GM18502 (cell line): ENCODE measurements around the gene DLG5.

Experiments
- ATAC-seq: cut with Tn5 transposase; IDR thresholded peaks from one replicate; pipeline ENCODE4 v1.9.1; 2021; ENCODE audit warnings: mild to moderate bottlenecking; ENCODE audit not compliant: unreplicated experiment, poor library complexity

The DLG5 gene

DNA sequence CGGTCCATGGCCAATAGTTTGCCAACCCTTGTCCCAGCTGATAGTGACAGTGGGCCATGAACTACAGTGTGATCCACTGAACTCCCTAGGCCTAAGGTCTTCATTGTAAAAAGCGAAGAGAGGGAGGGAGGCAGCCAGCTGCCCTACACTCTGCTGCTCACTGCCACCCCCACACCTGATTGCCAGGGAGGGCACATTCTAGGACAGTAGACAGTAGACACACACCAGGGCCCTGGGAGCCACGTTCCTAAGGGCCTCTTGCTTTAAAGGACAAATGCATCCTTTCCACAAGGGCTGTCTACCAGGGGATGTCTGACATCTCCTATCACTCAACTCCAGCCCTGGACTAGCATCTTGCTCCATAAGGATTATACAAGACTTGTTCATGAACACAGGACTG lies 122.2 kb downstream of the DLG5 start:
- no peak for ATAC-seq

DNA sequence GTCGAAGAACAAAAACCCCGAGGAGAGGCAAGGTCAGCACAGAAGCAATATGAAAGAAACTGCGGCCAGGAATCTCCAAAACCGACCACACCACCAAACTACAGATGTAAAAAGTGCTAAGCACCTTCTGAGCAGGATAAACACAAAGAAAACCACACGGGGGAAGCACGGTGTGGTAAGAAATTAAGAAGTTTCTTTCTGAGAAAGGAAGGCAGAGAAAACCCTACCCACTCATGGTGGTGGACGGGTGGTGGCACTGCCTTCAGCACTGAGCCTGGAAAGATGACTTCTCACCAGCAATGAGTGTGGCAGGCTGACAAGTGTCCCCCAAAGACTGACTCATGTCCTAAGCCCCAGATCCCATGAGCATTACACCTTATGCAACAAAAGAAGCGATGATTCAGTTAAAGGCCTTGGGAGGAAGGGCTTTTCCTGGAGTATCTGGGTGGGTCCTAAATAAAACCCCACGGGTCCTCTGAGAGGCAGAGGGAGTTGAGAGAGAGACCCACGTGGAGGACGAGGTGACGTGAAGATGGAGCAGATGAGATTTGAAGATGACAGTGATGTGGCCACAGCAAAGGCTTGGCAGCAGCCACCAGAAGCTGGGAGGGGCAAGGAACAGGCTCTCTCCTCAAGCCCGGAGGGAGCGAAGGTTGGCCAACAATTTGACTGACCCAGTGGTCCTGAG lies 124.9 kb downstream of the DLG5 start:
- ATAC-seq = no peak

DNA sequence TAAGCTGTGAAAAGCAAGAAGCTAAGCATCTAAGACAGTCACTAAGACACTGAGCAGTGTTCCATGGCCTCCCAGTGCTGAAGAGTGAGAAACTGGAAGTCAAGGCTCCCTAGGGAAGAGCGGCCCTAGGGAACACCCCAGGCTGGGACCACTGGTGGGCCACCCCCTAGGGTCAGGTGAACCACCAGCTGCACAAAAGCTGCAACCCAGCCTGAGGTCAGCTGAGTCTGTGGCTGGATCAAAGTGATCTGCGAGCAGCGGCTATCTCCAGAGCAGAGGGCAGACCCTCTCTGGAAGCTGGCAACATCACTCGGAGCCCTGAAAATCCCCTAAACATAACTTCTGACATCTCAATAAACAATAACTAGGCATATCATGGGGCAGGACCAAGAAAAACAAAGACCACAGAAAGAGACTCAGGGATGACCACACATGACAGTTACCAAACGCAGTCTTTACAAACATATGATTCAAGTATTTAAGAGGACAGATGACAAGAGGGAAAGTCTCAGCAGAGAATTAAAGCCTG lies 125.8 kb downstream of the DLG5 start:
- ATAC-seq = no peak

DNA sequence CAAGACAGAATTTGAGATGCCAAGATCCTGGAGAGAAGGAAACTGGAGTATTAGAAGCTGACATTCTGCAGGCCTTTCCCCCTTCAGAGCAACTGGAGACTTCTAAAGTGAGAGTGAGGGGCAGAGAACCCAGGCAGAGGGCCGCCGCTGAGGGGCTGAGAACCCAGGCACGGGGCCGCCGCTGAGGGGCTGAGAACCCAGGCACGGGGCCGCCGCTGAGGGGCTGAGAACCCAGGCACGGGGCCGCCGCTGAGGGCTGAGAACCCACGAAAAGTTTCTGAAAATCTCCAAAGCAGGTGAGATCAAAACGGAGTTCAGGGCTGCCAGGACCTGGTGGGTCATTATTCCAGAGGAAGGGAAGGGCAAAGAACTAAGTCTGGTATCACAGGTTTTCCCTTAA lies 126.2 kb downstream of the DLG5 start:
- no peak for ATAC-seq

DNA sequence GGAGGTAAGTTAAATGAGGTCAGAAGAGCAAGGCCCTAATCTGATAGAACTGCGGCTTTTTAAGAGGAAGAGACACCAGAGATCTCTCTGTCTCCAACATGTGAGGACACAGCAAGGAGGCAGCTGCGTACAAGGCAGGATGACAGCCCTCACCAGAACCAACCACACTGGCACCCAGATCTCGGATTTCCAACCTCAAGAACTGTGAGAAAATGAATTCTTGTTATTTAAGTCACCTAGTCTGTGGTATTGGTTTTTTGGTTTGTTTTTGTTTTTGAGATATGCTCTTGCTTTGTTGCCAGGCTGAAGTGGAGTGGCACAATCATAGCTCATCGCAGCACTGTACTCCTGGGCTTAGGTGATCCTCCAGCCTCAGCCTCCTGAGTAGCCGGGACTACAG lies 127.2 kb downstream of the DLG5 start:
- ATAC-seq = no peak

DNA sequence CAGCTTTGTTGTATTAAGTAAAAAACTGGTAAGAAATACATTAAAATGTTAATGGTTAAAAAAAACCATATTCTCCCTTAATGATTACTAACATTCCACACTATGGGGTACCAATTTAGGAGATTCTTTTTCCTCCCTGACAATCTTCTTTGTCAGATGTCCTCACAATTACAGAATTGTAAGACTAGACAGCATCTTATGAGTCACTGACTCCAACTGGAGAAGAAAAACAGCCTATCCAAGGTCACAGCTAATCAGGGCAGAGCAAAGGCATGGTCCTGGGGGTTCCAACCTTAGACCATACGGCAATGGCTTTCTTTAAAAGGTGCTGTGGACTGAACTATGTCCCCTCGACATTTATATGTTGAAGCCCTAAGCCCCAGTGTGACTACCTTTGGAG lies 127.6 kb downstream of the DLG5 start:
- no peak for ATAC-seq

DNA sequence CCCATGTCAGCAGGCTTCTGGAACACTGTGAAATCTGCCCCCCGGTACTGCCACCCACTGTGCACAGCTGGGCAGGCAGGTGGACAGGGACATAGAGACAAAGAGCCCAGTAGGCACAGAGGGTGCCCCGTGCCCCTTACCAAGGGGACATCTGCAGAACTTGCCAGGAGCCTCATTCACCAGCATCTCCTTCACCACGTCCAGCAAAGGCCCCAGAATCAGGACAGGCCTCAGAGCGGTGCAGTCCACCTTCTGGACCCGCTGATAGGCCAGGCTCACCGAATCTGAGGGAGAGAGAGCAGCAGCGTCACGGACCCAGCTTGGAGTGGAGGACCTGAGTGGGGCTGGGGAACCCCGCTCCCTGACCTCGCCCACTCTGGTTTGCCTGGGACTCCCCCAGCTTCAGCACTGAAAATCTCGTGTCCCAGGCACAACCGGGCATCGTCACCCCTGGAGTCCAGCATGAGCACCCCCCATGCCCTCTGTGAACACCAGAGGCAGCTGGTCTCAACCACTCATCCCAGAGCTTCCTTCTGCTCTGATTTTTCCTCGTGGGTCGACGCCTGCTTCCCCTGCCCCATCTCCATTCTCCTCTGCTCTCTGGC lies 130.1 kb downstream of the DLG5 start:
- ATAC-seq = no peak

DNA sequence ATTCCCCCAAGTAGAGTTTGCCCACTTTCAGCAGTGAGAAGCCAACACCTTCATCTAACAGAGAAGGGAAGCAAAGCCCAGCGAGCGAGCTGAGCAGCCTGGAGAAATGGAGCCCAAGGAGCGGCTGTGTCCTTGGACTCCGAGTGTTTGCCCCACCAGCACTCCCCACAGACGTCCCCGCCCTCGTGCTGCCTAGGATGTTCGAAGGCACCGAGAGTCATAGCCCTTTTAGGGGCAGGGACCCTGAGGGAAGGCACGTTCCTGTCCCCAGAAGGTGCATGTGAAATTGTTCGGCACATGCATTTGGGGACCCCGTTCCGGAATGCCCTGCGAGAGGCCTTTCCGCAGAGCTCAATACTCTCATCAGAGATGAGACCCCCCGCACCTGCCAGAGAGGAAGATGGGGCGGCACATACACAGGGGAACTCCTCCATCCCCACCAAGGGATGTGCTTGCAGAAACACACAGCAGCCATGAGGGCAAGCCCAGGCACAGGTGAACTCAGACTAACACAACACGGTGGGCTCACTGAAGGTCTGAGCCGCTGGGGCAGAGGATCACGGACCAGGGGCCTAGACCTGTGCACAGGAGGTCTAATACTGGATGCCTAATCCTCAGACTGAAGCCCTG lies 131.0 kb downstream of the DLG5 start:
- no peak for ATAC-seq

DNA sequence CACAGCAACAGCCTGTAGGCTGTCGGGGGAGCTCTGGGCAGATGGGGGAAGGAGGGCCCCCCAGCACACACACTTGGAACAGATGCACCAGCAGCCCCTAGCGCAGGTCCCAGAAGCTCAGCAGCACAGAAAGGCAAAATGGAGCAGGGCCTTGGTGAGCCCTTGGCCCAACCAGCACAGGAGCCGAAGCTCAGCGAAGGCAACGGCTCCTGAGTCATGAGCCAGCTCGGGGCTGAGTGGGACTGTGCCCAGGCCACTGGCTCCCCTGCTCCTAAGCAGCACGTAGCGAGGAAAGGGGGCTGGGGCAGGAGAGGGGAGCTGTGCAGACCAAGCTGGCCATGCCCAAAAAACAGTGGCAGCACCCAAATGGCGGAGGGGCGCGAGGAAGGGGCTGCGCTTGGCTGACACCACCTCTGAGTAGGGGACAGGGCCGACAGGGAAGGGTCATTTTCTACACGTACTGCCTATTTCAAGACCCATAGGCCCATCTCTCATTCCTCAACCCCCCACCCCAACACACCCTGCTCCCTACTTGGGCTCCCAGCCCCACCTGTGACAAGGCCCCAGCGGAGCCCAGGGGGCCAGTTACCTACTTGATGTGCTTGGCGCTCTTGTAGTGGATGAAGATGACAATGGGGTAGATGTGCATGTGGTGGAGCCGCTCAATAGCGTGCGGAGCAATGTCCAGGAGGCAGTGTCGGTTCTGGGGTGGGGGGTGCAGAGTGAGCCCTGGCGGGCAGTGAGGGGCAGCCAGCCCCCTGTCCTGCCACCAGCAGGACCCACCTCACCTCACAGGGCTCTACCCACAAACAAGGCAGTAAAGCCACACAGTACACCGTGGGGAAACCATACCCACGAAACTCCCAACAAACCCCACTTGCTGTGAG lies 132.1 kb downstream of the DLG5 start:
- ATAC-seq = no peak

DNA sequence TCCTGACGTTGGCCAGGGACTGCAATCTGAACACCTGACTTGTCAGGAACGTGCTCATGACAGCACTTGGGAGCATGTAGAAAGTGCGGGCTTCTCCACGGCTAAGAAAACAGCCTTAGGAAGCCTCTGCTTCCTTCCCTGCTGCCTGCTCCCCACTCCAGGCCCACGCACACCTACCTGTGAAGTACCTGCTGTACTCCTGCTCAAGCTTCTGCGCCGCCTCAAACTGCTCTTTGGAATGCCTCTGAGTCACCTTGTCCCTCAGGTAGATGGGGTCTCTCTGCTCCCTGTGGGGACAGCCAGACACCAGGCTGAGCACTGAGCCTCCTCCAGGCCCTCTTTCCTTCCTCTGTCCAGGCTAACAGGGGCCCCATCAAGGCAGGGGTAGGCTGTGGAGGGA lies 132.7 kb downstream of the DLG5 start:
- ATAC-seq = no peak

DNA sequence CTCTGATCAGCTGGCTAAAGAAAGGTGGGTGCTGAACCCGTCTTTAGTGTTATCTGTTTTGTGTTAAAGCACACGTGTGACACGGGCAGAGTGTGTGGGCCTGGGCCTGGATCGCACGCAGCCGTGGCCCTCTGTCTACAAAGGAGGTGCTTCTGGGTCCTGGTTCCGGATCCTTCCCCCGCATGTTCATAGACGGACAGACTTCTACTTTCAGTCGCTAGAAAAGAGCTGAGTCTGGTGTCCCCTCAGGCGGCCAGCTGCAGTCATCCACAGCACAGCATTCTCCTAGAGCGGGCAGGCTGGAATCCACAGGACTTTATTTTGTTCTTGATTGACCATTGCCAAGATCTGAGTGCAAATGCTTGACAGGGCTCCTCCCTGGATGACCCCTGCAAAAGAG lies 134.4 kb downstream of the DLG5 start:
- ATAC-seq = no peak

DNA sequence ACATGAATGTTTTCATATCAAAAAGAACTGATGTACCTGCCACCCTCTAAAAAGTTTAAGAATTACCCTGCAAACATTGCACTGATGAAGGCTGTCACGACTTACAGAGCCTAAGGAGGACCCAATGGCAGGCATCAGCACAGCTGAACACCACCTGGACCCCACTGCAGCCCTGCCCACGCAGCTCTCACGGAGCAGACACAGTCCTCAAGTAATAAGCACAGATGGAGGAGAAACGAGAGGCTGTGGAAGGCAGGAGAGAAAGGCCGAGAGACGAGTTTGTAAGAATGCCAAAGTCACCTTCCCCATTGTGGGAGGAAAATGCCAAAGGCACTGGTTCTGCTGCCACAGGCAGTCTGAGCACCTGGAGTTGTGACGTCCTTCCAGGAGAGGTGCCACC lies 135.0 kb downstream of the DLG5 start:
- no peak for ATAC-seq

DNA sequence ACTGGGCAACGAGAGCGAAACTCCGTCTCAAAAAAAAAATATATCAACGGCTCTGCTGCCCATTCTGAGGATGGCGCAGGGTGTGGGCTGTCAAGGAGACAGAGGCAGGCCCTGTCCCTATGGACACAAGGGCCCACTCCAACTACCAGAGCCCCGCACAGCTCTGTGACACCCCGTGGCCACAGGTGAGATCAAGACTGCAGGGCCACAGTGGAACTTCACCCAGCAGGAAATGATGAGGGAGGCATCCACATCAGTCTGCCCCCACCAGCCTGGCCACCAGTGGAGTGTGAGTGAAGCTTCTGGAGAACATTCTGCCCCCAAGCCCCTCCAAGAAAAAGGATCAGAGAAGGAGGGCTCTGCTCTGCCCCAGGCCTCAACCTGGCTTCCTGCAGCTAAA lies 136.7 kb downstream of the DLG5 start:
- no peak for ATAC-seq

DNA sequence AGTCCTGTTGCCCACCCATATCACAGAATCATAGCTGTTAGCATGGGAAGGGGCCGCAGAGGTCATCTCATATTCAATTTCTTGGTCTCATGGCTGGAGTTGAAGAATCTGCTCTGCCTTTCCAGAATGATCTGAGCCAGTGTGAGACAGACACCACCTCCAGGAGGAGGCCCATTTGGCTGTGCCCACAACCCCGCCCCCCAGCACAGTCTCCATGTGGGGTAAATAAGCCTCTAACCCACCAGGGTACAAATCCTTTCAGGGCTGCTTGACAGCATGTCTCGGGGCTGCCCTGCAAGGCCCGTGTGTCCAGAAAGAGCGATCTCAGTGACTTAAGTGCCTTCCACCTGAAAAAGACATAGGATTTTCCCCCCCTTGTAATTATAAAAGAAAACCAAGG lies 137.5 kb downstream of the DLG5 start:
- ATAC-seq = no peak

DNA sequence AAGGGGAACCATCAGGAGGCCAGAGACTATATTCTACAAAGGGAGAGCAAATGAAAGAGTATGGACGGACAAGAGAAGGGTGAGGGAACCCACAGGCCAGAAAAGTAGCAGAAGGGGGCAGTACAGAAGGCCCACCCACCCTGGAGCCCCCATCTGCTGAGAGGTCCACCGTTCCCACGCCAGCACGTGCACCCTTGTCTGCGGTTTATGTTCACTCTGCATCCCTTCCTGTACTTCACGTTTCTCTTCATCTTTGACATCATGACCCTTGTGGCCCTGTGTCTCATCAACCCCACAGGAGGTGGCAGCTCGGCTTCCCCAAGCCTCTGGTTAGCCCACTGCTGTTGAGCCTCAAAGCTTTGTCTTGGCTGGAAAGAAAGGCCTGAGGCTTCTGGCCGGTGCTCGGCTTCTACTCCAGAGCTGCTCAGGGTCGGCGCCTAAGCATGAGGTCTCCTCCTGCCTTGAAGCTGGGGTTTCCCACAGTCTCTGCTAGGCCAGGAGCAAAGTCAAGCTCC lies 138.0 kb downstream of the DLG5 start:
- ATAC-seq = no peak

DNA sequence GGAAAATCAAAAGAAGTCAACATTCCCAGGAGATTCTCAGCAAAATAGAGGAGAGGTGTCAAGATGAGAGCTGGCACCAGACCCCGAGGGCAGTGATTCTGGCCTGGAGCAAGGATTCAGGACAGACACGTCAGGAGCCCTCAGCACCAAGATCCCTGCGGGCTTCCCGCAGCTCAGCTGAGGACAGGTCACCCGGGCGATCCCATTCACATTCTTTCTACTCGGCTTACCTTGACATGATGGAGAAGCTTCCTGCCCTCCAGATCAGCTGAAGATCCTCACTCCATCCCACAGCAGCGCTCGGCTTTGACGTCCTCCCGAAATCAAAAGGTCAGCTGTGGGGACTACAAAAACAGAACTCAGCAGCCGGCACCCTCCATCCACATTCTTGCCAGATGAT lies 139.1 kb downstream of the DLG5 start:
- no peak for ATAC-seq

DNA sequence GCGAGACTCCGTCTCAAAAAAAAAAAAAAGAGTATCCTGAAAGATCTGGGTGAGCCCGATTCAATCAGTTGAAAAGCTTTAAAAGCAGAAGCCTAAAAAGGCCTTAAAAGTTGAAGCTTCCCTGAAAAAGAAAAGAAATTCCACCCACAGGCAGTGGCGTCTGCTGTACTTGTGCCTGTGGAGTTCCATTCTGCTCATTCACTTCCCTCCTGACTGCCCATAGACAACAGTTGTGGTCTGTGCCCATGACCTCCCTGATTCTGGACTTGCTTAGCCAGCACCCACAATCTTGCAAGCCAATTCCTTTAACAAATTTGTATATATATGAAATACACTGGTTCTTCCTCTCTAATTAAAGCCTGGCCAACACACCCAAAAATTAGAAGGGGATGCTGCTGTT lies 141.7 kb downstream of the DLG5 start:
- no peak for ATAC-seq

DNA sequence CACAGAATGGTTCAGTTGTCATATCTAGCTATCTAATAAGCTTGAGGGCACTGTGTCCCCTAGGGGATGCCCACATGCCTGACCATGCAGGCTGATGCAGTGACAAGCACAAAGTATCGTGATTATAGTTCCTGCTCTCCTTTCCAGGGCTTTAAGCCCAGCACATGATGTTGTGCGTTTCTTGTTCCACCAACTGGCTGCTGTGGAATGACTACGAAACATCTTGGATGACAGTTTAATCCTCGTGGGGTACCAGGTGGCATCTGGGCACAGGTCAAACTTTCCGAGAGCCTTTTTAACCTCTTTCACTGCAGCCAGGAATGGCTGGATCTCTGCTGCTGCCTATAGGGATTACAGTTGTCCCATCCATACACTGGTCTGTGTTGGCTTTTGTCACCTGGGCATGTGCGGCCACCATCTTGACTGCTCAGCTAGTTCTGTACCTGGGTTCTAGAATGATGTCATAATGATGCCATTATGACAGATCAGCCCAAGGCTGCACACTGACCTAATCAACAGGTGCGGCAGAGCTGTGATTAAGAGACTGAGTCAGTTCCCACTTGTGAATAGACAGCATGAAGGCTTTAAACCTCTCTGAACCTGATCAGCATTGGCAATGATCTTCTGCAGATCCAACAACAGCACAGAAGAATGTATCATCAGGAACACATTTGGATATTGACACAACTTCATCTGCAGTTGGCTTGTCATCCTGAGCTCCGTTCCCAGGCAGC lies 144.1 kb downstream of the DLG5 start:
- ATAC-seq = no peak

DNA sequence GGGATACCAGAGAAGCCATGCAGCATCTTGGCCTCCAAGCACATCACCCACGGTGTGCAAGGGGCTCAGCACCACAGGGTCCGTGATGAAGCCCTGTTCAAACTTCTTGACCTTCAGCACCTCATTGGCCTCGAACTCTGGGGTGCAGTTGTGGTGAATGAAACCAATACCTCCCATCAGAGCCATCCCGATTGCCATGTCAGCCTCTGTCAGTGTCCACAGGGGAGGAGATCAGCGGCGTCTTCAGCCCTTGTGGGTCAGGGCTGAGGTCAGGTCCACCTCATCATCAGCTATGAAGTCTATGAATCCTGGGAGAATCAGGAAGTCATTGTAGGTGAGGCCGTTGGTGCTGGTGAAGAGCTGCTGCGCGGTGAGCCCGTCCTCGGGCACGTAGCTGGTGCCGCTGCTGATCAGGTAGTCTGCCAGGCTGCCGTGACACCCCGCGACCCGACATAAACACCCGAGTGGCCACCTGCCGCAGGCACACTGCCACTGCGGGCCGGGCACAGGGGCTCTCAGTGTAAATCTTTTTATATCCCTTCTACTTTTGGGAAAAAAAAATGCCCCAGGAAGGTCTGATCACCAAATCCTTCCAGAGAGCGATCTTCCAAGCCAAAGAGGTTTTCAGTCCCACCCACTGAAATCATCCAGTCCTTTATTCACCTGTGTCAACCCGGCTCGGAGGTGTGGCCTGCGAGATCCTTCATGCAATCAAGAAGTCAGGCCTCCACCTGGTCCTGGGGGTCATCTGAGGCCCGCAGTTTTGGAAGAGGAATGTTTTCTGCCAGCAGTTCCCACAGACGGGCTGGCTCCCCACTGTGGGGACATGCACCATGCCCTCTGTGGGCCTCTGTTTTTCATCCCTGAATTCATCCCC lies 144.9 kb downstream of the DLG5 start:
- ATAC-seq = no peak
